Kidney (tissue), 14 donors: ENCODE results near the gene PSMB5. TPM values are rescaled to one million over a fixed set of nuclear protein-coding genes. Genes with fewer than 3 reads are reported as not detected.

Source experiments
- DNase-seq, 5 donors: peaks; one replicate each; pipeline ENCODE4 v3.0.0-alpha.2; 2013 to 2020
- FAIRE-seq: peaks from 2 replicates; lab custom pipeline; 2012; peaks lifted over from hg19 to GRCh38; lab: Jason Lieb, UNC
- H3K27ac ChIP-seq, 2 donors: one replicate each; pipeline ENCODE4 v1.7.0; 2013; ENCODE audit warnings: low read depth in 2 of 2, low read length in 2 of 2, inconsistent platforms in 1 of 2
- H3K27me3 ChIP-seq: one replicate; pipeline ENCODE4 v1.7.1; 2013; ENCODE audit warnings: low read length, inconsistent platforms; ENCODE audit not compliant: control insufficient read depth, insufficient read depth
- H3K36me3 ChIP-seq, 3 donors: one replicate each; pipeline versions ENCODE4 v1.7.0 to v1.7.1; 2013; ENCODE audit warnings: low read length in 3 of 3, control low read depth in 1 of 3, inconsistent platforms in 1 of 3; ENCODE audit not compliant: insufficient read depth in 3 of 3, control insufficient read depth in 2 of 3
- H3K4me1 ChIP-seq, 3 donors: one replicate each; pipeline versions ENCODE4 v1.7.0 to v1.7.1; 2013; ENCODE audit warnings: low read length in 3 of 3, inconsistent platforms in 1 of 3, low read depth in 1 of 3; ENCODE audit not compliant: control insufficient read depth in 2 of 3, insufficient read depth in 2 of 3
- H3K4me3 ChIP-seq, 3 donors: one replicate each; pipeline versions ENCODE4 v1.7.0 to v1.8.1; 2013; ENCODE audit warnings: low read length in 3 of 3, control low read depth in 1 of 3, inconsistent platforms in 1 of 3
- H3K9ac ChIP-seq, 3 donors: one replicate each; pipeline versions ENCODE4 v1.7.0 to v1.7.1; 2013; ENCODE audit warnings: low read length in 3 of 3, control low read depth in 1 of 3, inconsistent platforms in 1 of 3
- H3K9me3 ChIP-seq, 3 donors: one replicate each; pipeline versions ENCODE4 v1.7.0 to v1.7.1; 2013; ENCODE audit warnings: low read length in 3 of 3, control low read depth in 1 of 3, inconsistent platforms in 1 of 3; ENCODE audit not compliant: control insufficient read depth in 2 of 3, insufficient read depth in 1 of 3
- CTCF ChIP-seq: IDR thresholded peaks from 3 replicates; pipeline ENCODE4 v1.5.1; 2012; ENCODE audit warnings: mild to moderate bottlenecking, moderate library complexity, borderline replicate concordance; ENCODE audit not compliant: insufficient read depth; ENCODE audit errors: extremely low read depth
- intact Hi-C: fragments of 100-400 bp; cut with DNase I; formaldehyde crosslinking; loops from one replicate; pipeline ENCODE4 v1.11.1; 2022
- polyA plus RNA-seq: library from polyadenylated mRNA; stranded (reverse); fragments of 350-450 nt; fragmentation: Illumina TruSeq; extraction: RNeasy Lipid Tissue Mini Kit (QIAGEN cat#74804); gene quantifications from one replicate; pipeline ENCODE4 v1.2.3, GENCODE V29; 2014; ENCODE audit warnings: low read depth, low replicate concordance; ENCODE audit not compliant: insufficient read depth
- total RNA-seq: library from RNA; stranded (reverse); fragmentation: NEBNext Ultra II Directional; extraction: Animal tissue kit (Norgen Biotek cat#: 25700); gene quantifications from one replicate; pipeline ENCODE4 v1.2.1, GENCODE V29; 2021
- donor health status: control.
- donor health status: control.
- donor health status: control.
- donor health status: control.
- donor health status: control.
- donor health status: DM: yes; HTN: yes; CAD: no.
- donor health status: Normal renal cell carcinoma (clear cell type).

The PSMB5 gene
- total and polyA plus RNA-seq, 2 donors from 2014 or later = 87.1 to 190 TPM

- Histone ChIP-seq H3K27me3 (no peaks in the 10 kb centered on the region), H3K4me1 (peaks cover 0 to 5% (median 0%) of the 10 kb centered on the region in 3 donors), H3K27ac (no peak overlapping the region), H3K36me3 (peaks cover 0 to 14% (median 11%) of the 10 kb centered on the region in 3 donors), H3K9me3 (no peaks in the 10 kb centered on the region), H3K9ac (no peak overlapping the region), H3K4me3 (peak overlapping the region in 1 of 3 donors; percentile 3)
- intact Hi-C loops = no loop called here
- FAIRE-seq (no peak), DNase-seq (peak in 4 of 5 donors; percentile 88 to 95 (median 92))
- no peak for TF ChIP-seq CTCF
These were observed 9.4 kb downstream of the PSMB5 start for GRCh38 chr14:23025151-23025814.

- intact Hi-C loops = no loop called here
- Histone ChIP-seq H3K4me1 (peaks cover 0 to 5% (median 0%) of the 10 kb centered on the region in 3 donors), H3K9ac (no peak overlapping the region), H3K36me3 (peaks cover 0 to 14% (median 11%) of the 10 kb centered on the region in 3 donors), H3K9me3 (no peaks in the 10 kb centered on the region), H3K27me3 (no peaks in the 10 kb centered on the region), H3K27ac (no peak overlapping the region), H3K4me3 (no peak overlapping the region)
- DNase-seq = no peak
- FAIRE-seq = no peak
- no peak for TF ChIP-seq CTCF
These were observed 10.1 kb downstream of the PSMB5 start for GRCh38 chr14:23024612-23025075.

GRCh38 chr14:23023795-23024152 lies 10.9 kb downstream of the PSMB5 start:
- H3K27me3 ChIP-seq = no peaks in the 10 kb centered on the region
- no peak overlapping the region for H3K27ac ChIP-seq
- DNase-seq (no peak), FAIRE-seq (no peak)
- H3K9me3 ChIP-seq = no peaks in the 10 kb centered on the region
- H3K36me3 ChIP-seq = peaks cover 0 to 11% (median 11%) of the 10 kb centered on the region in 3 donors
- TF ChIP-seq CTCF = no peak
- H3K9ac ChIP-seq = no peak overlapping the region
- H3K4me1 ChIP-seq = peaks cover 0 to 5% (median 0%) of the 10 kb centered on the region in 3 donors
- intact Hi-C loops = no loop called here
- no peak overlapping the region for H3K4me3 ChIP-seq
